LHCN-M2 (cell line): ENCODE data around the gene GASK1A. TPM values are rescaled to one million over a fixed set of nuclear protein-coding genes. Genes with fewer than 3 reads are reported as not detected.
"Not testable (repeated sequence)": the region's sequence is repeated elsewhere in the genome, so short reads cannot be mapped to it uniquely, and the experiment has no call there.

ENCODE experiments used
- DNase-seq: peaks from one replicate; pipeline ENCODE4 v3.0.0-alpha.2; 2012; ENCODE audit warnings: low read depth
- total RNA-seq: library from RNA; depleted of rRNA; stranded (reverse); fragments of >200 nt; gene quantifications from 2 replicates; pipeline ENCODE4 v1.2.3, GENCODE V29; 2014

Gene GASK1A
- total RNA-seq, 1 experiment from 2014 or later: not detected

DNA sequence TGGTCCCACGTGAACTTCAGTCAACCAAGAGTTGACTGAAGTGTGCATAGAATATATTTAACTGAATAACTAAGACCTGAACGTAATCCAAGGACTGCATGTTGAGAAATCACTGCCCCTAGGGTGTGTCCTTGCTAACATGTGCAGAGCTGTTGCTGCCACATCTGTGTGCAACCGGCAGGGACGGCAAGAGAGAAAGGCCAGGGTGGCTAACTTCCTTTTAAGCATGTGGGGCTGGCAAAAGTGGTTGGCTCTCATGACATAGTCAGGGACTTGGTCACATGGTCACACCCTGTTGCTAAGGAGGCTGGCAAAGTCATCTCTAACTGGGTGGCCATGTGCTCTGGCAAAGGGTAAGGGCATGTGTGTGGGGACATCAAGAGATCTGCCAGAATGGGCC is 52.4 kb downstream of the GASK1A start:
- DNase-seq: no peak

GRCh38 chr3:43031889-43032545 is 52.9 kb downstream of the GASK1A start:
- no peak for DNase-seq

- DNase-seq: no peak
Observed at GRCh38 chr3:43032646-43033628, 53.8 kb downstream of the GASK1A start.

DNA sequence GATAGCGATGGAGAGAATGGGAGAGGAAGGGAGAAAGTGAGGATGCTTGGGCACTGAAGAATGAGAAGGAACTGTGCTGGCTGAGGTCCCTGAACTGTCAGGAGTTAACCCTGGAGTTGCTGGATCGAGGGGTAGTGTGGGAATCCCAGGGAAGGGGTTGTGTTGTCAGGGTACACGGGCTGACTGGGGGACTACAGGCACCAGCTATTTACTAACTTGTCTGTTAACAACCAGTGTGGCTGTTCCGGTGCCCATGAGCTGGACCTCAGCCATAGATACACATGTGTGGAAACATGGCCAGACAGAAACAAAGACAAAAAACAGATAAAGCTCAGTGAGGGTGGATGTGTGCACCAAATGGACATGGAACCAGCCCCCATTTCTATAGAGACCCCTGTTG is 55.1 kb downstream of the GASK1A start:
- no peak for DNase-seq

- DNase-seq: no peak
Observed at GRCh38 chr3:43034911-43035310, 55.8 kb downstream of the GASK1A start.

DNA sequence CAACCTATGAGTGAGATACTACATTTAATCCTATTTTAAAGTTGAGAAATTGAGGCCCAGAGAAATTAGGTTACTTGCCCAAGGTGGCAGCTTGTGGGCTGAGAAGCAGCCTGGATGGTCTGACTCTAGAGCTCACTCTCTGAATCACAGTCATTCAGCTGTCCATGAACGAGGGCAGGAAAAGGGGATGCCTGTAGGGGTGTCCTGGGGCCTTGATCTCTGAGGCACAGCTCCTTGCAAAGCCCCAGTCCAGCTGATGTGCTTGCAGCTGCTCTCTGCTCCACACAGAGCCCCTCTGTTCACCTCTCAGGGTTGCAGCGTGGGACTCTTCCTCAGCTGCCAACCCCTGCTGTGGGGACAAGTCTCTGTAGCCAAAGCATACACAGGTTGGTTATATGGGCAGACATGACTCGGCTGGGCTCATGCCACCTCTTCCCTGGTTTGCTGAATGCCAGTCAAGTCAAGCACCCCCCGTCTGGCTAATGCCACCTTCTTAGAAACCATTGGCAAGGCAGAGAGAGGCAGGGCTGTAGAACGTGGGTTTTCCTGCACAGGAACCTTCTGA is 56.8 kb downstream of the GASK1A start:
- DNase-seq: no peak

DNA sequence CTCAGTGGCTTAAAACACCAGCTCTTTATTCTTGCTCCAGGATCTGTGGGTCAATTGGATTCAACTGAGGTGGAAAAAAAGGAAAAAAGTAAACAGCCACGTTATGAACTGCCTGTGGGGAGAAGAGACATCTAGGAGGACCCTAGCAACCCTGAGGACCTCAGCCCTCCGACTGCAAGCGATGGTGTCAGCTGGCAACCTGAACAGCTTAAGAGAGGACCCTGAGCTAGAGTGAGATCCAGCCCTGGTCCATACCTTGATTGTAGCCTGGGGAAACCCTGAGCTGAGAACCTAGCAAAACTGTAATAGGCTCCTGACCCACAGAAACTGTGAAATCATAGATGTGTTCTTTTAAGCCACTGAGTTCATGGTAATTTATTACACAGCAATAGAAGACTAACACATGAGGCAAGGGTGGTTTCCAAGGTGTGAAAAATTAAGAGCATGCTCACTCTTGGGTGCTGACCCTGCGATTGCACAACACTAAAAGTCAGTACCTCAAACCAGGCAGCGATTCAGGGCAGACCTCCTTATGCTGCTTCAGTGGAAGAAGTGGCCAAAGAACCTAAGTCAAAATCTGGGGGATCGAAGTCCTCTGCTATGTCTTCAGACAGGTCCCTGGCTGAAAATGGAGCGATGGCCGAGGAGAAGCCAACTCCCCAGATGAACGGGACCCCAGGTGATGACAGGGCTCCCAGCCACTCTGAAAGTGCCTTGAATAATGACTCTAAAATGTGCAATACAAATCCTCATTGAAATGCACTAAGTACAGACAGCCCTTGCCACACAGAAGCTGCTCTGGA is 57.7 kb downstream of the GASK1A start:
- DNase-seq: no peak

GRCh38 chr3:43038010-43038409 is 58.9 kb downstream of the GASK1A start:
- no peak for DNase-seq

- DNase-seq: no peak
Observed at GRCh38 chr3:43041517-43041916, 62.4 kb downstream of the GASK1A start.

- no peak for DNase-seq
Observed at GRCh38 chr3:43043071-43043766, 64.1 kb downstream of the GASK1A start.

DNA sequence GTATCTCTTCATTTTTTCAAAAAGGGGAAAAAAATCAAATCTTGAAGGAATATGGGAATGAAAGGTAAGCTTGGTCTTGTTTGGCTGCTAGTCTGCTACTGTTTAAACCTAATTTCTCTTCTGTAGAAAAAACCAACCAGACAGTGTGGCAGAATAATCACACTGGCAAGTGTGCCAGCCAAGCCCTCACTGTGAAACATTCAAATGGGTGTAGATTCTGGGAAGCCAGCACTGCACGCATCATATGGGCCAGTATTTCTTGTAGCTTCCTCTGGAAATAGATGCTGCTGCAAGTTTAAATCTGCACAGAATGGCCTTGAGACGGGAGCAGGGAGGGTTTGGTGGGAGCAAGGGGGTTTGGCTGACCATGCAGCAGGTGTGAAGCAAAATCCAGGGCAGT is 64.7 kb downstream of the GASK1A start:
- no peak for DNase-seq

GRCh38 chr3:43045079-43045478 is 66.0 kb downstream of the GASK1A start:
- DNase-seq: not testable (repeated sequence)

DNA sequence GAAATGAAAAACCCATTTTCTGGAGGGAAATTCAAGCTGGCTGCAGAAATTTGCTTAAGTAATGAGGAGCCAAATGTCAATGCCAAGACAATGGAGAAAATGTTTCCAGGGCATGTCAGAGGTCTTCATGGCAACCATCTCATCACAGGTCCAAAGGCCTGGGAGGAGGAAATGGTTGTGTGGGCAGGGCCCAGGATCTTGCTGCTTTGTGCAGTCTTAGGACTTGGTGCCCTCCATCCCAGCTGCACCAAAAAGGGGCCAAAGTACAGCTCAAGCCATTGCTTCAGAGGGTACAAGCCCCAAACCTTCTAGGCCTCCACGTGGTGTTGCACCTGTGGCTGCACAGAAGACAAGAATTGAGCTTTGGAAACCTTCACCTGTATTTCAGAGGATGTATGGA is 67.5 kb downstream of the GASK1A start:
- no peak for DNase-seq

GRCh38 chr3:43048470-43048869 is 69.4 kb downstream of the GASK1A start:
- no peak for DNase-seq

- no peak for DNase-seq
Observed at GRCh38 chr3:43053291-43053690, 74.2 kb downstream of the GASK1A start.

DNA sequence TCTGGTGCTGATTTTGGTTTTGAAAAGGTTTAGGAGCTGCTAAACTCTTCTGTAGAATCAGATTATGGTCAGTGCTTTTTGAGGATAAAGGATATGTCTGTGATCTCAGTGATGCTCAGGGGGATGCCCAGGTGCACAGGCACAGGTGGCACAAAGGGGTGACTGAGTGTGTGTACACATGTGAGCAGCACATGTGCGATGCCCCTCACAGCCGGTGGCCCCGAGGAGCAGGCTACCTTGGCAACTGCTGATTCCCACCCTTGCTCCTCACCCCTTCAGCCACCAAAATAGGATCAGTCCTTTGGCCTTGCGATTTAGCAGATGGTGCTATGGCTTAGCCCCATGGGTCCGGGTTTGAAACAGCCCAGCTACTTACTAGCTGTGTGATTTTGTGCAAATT is 75.6 kb downstream of the GASK1A start:
- DNase-seq: no peak

DNA sequence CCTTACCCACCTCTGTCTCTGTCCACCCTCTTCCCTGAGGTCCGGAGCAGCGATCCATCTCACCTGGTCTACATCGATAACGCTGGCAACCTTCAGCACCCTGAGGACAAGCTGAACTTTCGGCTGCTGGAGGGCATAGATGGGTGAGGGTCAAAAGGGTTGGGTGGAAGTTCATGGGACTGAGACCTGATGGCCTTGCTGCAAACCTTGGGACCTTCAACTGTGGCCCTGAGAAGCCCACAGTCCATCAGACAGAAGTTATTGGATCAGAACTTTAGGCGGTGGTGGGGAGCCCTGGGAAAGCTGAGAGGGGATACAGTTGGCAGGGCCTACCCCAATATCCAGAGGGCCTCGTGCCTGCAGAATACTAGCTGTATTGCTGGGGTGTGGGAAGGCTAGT is 76.3 kb downstream of the GASK1A start:
- no peak for DNase-seq

GRCh38 chr3:43055806-43056770 is 77.0 kb downstream of the GASK1A start:
- DNase-seq: no peak

- no peak for DNase-seq
Observed at GRCh38 chr3:43059456-43059855, 80.3 kb downstream of the GASK1A start.
